ENCODE data around the gene DNAJC15. TPM values are rescaled to one million over a fixed set of nuclear protein-coding genes. Genes with fewer than 3 reads are reported as not detected.

Gene DNAJC15
- polyA plus RNA-seq, 1 donor (not counting 4 experiments of a cell fraction or from before 2014, with no cell fraction given) = 38.5 TPM

- Histone ChIP-seq H3K27ac (ENCODE audit: control insufficient read depth, insufficient read depth, low read length) (no peak overlapping the region), H3K27me3 (ENCODE audit: control insufficient read depth, extremely low read depth, insufficient read depth, low read length) (no peaks in the 10 kb centered on the region), H2AFZ (ENCODE audit: control insufficient read depth, low read length) (no peak overlapping the region), H3K79me2 (ENCODE audit: control insufficient read depth, insufficient read depth, low read length) (no peaks in the 10 kb centered on the region), H3K9me1 (ENCODE audit: control insufficient read depth, extremely low read depth, insufficient read depth, low read length) (no peaks in the 10 kb centered on the region), H3K36me3 (ENCODE audit: control insufficient read depth in 2 of 2, extremely low read depth in 1 of 2, insufficient read depth in 2 of 2, low read length in 2 of 2) (no peaks in the 10 kb centered on the region), H4K20me1 (ENCODE audit: control insufficient read depth, extremely low read depth, insufficient read depth, low read length) (no peaks in the 10 kb centered on the region), H3K4me3 (ENCODE audit: control insufficient read depth in 2 of 3, extremely low read depth in 1 of 3, insufficient read depth in 2 of 3, low read depth in 1 of 3, low read length in 3 of 3) (no peak overlapping the region), H3K9ac (ENCODE audit: control insufficient read depth, extremely low read depth, insufficient read depth, low read length) (no peak overlapping the region), H3K4me1 (ENCODE audit: control insufficient read depth, extremely low read depth, insufficient read depth, low read length) (peaks cover 16% of the 10 kb centered on the region), H3K4me2 (ENCODE audit: control insufficient read depth, extremely low read depth, insufficient read depth, low read depth, low read length) (no peak overlapping the region), H3K9me3 (ENCODE audit: control insufficient read depth, low read depth, low read length) (no peaks in the 10 kb centered on the region)
- TF ChIP-seq EZH2 (IDR thresholded peaks at IDR 0.05; ENCODE audit: low read length) (no peak), CTCF (optimal IDR thresholded peaks at IDR 0.05 in 1 of 3, IDR thresholded peaks at IDR 0.05 in 1 of 3, conservative IDR thresholded peaks at IDR 0.05 in 1 of 3; ENCODE audit: extremely low read depth in 1 of 3, insufficient read depth in 2 of 3, low read length in 3 of 3) (no peak)
- dilution Hi-C loops (cut with MboI; ENCODE audit: extremely low pct_ligation_motif_present, low sequenced_read_pairs) = no loop called here
- DNase-seq (ENCODE audit: low read depth, low spot score) (no peak), FAIRE-seq (no peak)
Observed at GRCh38 chr13:43154839-43155238, 131.5 kb downstream of the DNAJC15 start.

DNA sequence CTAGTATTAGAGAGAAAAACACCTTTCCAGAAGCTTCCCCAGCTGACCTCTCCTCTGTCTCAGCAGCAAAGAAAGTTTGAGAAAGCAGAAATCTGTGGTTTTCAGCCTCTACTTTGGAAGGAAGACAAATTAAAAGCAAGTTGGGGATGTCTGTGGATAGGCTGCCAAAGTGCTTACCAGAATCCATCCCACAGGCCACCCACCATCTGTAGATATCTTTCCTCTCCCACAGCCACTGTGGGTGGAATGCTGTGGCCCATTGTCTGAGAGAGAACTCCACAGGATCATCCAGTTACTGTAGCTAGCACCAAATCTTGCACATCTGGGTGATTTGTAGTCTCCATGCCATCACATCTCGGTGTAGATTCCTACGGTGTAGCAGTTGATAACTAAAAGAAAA is 133.5 kb downstream of the DNAJC15 start:
- Histone ChIP-seq H3K4me3 (ENCODE audit: control insufficient read depth in 2 of 3, extremely low read depth in 1 of 3, insufficient read depth in 2 of 3, low read depth in 1 of 3, low read length in 3 of 3) (no peak overlapping the region), H3K36me3 (ENCODE audit: control insufficient read depth in 2 of 2, extremely low read depth in 1 of 2, insufficient read depth in 2 of 2, low read length in 2 of 2) (no peaks in the 10 kb centered on the region), H3K27ac (ENCODE audit: control insufficient read depth, insufficient read depth, low read length) (no peak overlapping the region), H3K9ac (ENCODE audit: control insufficient read depth, extremely low read depth, insufficient read depth, low read length) (no peak overlapping the region), H3K9me1 (ENCODE audit: control insufficient read depth, extremely low read depth, insufficient read depth, low read length) (no peaks in the 10 kb centered on the region), H3K79me2 (ENCODE audit: control insufficient read depth, insufficient read depth, low read length) (no peaks in the 10 kb centered on the region), H3K9me3 (ENCODE audit: control insufficient read depth, low read depth, low read length) (no peaks in the 10 kb centered on the region), H4K20me1 (ENCODE audit: control insufficient read depth, extremely low read depth, insufficient read depth, low read length) (no peaks in the 10 kb centered on the region), H2AFZ (ENCODE audit: control insufficient read depth, low read length) (no peak overlapping the region), H3K4me2 (ENCODE audit: control insufficient read depth, extremely low read depth, insufficient read depth, low read depth, low read length) (no peak overlapping the region), H3K27me3 (ENCODE audit: control insufficient read depth, extremely low read depth, insufficient read depth, low read length) (no peaks in the 10 kb centered on the region), H3K4me1 (ENCODE audit: control insufficient read depth, extremely low read depth, insufficient read depth, low read length) (peaks cover 16% of the 10 kb centered on the region)
- FAIRE-seq (no peak), DNase-seq (ENCODE audit: low read depth, low spot score) (no peak)
- dilution Hi-C loops (cut with MboI; ENCODE audit: extremely low pct_ligation_motif_present, low sequenced_read_pairs) = no loop called here
- no peak for TF ChIP-seq EZH2 (IDR thresholded peaks at IDR 0.05; ENCODE audit: low read length)
- no peak for TF ChIP-seq CTCF (optimal IDR thresholded peaks at IDR 0.05 in 1 of 3, IDR thresholded peaks at IDR 0.05 in 1 of 3, conservative IDR thresholded peaks at IDR 0.05 in 1 of 3; ENCODE audit: extremely low read depth in 1 of 3, insufficient read depth in 2 of 3, low read length in 3 of 3)

Measured in keratinocyte (primary cell).